ENCODE results near the gene LRRC71.
"Not testable (repeated sequence)": the region's sequence is repeated elsewhere in the genome, so short reads cannot be mapped to it uniquely, and the experiment has no call there.

LRRC71 gene

DNA sequence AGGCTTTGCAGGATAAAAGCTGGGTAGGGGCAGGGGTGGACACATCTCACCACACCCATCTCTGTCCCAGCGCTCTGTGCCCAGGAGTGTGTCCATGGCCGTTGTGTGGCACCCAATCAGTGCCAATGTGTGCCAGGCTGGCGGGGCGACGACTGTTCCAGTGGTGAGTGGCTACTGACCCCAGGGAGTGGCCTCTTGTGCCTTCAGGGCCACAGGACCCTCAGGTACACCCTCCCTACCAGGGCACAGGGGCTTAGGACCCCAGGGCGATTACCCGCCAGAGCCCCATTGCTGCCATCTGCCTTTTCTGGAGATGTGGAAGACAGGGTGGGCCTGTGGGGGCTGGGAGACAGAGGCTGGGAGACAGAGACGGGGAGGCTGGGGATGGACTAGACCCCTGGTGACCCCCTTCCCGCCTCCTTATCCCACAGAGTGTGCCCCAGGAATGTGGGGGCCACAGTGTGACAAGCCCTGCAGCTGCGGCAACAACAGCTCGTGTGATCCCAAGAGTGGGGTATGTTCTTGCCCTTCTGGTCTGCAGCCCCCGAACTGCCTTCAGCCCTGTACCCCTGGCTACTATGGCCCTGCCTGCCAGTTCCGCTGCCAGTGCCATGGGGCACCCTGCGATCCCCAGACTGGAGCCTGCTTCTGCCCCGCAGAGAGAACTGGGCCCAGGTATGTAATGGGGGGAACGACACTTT, 14.1 kb upstream of the LRRC71 start:
- FAIRE-seq = no peak

DNA sequence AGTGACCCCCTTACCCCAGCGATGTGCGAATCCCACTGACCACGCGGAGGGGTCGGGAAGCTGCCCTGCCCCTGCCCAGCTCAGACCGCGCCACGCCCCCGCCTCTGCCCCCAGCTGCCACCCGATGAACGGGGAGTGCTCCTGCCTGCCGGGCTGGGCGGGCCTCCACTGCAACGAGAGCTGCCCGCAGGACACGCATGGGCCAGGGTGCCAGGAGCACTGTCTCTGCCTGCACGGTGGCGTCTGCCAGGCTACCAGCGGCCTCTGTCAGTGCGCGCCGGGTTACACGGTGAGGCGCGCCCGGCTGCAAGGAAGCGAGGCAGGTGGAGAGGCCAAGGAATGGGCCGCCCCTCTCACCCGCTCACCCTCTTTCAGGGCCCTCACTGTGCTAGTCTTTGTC, 11.9 kb upstream of the LRRC71 start:
- no peak for FAIRE-seq

DNA sequence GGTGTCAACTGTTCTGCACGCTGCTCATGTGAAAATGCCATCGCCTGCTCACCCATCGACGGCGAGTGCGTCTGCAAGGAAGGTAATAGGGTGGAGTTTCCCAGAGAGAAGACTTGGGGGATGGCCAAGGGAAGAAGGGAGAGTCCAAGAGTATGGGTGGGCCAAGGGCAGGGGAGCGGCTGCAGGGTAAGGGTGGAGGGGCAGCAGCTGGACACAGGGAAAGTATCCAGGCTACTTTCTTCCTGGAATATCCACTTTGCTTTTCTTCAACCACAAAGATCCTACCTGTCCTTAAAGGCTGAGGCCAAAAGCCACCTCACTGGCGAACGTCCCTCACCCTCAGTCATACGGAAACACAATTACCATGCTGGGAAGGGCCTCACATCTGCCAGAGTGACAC, 11.5 kb upstream of the LRRC71 start:
- FAIRE-seq = no peak

DNA sequence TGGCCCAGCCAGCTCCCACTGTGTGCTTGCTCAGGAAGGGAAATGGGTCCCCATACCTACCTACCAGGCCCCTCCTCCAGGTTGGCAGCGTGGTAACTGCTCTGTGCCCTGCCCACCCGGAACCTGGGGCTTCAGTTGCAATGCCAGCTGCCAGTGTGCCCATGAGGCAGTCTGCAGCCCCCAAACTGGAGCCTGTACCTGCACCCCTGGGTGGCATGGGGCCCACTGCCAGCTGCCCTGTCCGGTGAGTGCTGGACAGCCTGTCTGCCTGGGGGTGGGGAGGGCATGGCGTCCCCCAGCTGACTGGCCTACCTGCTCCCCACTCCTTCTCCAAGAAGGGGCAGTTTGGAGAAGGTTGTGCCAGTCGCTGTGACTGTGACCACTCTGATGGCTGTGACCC, 10.8 kb upstream of the LRRC71 start:
- no peak for FAIRE-seq

DNA sequence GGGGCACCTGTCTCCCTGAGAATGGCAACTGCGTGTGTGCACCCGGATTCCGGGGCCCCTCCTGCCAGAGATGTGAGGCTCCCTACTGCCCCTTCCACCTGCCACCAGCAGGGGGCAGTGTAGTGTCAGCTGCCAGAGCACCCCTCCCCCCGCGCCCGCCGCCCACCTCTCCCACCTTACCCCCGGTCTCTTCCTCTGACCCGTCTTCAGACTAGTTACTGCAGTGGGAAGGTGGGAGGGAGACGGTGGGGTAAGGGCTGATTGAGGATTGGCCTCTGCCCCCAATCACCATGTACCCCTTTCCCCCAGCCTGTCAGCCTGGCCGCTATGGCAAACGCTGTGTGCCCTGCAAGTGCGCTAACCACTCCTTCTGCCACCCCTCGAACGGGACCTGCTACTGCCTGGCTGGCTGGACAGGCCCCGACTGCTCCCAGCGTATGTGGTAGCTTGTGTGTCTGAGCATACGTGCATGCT, 10.1 kb upstream of the LRRC71 start:
- no peak for FAIRE-seq

DNA sequence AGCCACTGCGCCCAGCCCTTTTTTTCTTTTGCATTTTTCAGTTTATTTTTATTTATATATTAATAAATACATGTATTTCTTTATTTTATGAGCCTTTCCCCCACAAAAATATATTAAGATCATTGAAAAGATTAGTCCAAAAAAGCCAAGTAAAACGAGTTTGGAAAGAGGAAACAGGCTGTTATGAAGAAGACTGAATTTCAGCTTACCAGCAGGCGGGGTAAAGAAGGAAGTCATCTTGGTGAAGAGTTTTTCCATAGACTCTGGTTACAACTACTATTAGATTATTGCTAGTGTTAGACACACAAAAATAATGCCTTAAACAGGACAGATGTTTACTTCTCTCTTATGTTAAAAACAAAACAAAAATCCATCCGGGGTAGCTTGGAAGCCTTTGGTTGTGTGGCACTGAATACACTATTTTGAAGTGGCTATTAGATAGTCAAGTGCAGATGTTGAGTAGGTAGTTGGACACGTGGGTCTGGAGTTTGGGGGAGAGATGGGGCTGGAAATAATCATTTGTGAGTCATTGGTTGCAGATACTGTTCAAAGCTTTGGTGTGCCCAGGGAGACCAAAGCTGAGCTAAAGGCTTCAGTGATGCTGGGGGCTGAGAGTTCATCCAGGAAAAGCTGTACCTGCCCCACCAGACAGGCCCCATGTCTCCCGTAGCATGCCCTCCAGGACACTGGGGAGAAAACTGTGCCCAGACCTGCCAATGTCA, 8.7 kb upstream of the LRRC71 start:
- FAIRE-seq = no peak

DNA sequence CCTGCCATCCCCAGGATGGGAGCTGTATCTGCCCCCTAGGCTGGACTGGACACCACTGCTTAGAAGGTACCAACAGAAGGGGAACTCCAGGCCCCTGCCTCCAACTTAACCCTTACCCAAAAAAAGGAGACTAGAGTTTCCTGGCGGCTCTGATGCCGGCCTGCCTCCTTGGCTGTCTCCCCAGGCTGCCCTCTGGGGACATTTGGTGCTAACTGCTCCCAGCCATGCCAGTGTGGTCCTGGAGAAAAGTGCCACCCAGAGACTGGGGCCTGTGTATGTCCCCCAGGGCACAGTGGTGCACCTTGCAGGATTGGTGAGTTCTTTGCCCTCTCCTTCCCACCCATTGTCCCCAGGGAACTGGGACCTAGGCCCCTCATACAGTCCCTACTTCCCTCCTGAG, 8.1 kb upstream of the LRRC71 start:
- FAIRE-seq = no peak

DNA sequence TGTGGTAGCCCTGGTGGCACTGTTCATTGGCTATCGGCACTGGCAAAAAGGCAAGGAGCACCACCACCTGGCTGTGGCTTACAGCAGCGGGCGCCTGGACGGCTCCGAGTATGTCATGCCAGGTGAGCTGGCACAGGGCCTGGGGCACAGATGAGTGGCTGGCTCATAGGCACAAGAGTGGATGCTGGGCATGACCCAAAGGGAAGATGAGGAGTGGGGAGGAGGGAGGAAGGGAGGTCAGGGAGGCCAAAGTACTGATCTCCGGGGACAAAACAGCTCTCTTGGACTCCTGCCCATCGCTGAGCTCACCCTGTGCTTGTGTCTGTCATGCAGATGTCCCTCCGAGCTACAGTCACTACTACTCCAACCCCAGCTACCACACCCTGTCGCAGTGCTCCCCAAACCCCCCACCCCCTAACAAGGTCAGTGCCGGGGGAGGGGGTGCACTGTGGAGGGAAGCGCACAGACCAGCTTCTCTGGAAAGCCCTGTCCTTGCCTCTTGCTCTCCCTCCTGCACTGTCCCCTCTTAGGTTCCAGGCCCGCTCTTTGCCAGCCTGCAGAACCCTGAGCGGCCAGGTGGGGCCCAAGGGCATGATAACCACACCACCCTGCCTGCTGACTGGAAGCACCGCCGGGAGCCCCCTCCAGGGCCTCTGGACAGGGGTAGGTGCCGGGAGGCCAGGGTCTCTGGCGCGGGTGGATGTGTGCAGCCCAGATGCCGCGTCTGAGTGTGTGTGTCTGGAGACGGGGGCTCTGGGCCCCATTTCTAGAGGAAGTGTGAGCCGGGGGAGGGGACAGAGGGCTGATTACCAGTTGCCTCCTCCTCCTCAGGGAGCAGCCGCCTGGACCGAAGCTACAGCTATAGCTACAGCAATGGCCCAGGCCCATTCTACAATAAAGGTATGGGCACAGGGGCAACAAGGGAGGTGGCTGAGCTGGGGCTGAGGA, 7.3 kb upstream of the LRRC71 start:
- FAIRE-seq = no peak

DNA sequence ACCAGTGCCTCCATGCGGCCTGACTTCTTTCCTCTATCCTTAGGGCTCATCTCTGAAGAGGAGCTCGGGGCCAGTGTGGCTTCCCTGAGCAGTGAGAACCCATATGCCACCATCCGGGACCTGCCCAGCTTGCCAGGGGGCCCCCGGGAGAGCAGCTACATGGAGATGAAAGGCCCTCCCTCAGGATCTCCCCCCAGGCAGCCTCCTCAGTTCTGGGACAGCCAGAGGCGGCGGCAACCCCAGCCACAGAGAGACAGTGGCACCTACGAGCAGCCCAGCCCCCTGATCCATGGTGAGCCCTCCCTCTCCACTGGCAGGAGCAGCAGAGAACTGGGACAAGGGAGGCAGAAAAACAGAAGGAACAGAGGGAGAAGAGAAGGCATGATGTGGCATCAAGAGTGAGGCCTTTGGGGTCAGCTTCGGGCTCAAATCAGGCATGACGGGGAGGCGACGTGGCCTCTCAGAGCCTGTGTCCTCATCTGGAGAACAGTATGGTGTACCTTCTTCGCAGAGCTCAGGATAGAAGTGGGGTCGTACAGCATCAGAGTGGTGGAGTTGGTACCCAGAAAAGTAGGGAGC, 6.5 kb upstream of the LRRC71 start:
- FAIRE-seq = no peak

DNA sequence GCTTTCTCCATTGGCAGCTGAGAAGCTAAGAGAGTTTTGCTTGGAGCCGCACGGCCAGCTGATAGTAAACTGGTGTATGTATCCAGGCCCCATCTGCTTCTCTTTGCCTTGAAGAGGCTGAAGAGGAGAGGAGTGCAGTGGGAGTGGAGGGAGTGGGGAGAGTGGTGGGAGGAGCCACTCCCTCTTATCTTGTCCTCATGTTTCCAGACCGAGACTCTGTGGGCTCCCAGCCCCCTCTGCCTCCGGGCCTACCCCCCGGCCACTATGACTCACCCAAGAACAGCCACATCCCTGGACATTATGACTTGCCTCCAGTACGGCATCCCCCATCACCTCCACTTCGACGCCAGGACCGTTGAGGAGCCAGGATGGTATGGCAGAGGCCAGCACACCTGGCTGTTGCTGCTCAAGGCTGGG, 6.0 kb upstream of the LRRC71 start:
- no peak for FAIRE-seq

DNA sequence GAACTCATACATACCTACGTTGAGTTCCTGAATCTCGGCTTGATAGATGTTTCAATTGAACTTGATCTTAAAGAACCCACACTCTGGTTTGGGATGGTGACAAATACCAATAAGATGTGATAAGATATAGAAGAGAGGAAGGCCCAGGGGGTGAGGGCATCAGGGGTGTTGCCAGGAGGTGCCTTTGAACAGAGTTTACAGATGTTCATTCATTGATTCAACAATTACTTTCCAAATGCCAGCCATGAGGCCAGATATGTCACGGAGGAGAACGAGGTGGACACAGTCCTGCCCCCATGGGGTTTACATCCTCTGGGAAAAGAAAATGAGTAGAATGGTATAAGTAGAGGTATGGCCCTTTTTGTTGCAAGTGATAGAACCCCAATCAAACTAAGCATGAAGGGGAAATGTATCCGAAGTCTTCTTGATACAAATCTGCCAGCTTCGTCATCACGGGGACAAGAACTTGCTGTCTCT, 659 bp downstream of the LRRC71 start:
- no peak for FAIRE-seq

DNA sequence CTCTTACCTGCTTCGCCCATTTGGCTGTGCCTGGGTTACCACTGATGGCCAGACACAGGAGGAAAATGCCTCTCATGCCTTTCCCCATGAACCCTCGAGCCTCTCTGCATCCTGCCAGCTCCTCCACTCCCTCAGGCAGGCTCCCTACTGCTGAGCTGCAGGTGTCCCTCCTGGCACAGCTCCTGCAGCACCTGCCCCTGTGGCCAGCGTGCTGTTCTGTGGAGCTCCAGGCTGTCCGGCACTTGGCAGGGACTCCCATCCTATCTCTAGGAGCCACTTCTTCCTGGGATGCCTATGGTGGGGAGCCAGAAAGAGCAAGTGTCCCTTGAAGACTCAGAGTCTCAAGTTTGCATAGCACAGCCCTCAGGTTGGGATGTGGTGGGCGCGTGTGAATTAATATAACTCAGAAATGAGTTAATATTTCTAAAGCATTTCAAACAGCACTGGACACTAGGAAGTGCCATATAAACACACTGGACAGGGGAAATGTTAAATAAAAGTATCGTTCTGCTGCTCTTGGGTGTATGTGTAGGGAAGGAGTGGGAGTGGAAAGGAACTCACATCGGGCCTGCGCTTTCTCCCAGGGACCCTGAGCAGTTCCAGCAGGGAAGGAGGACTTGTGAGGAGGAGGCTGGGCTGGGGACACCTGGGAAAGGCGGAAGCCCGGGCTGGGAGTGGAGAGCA, 2.7 kb downstream of the LRRC71 start:
- no peak for FAIRE-seq

DNA sequence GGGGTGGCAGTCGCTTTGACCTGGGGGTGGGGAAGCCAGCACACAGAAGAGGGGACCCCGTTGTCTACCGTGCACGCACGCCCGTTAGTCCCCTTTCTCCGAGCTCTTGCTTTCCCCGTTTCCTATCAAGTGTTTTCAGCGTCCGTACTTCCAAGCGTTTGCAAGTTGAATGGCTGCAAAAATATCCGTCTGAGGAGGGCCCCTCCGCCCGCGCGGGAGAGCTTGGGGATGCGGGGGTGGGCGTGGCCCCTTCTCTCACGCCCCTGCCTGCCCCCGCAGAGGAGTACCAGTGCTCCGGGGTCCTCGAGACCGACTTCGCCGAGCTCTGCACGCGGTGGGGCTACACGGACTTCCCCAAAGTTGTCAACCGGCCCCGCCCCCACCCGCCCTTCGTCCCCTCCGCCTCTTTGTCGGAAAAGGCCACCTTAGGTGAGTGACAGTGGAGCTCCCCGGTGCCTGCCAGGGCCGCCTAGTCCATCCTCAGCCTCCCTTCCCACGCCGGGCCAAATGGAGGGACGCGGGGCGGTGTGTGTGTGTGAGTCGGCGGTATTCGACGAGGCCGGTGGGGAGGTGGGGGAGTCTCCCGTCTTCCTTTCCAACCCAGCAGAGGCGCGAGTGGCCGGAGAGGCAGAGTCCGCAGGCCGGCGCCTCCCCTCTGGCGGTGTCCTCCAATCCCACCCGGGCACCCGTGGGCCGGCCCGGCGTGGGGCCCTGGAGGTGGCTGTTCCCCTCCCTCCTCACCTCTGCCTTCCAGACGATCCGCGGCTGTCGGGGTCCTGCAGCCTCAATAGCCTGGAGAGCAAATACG, 3.4 kb downstream of the LRRC71 start:
- FAIRE-seq = no peak

DNA sequence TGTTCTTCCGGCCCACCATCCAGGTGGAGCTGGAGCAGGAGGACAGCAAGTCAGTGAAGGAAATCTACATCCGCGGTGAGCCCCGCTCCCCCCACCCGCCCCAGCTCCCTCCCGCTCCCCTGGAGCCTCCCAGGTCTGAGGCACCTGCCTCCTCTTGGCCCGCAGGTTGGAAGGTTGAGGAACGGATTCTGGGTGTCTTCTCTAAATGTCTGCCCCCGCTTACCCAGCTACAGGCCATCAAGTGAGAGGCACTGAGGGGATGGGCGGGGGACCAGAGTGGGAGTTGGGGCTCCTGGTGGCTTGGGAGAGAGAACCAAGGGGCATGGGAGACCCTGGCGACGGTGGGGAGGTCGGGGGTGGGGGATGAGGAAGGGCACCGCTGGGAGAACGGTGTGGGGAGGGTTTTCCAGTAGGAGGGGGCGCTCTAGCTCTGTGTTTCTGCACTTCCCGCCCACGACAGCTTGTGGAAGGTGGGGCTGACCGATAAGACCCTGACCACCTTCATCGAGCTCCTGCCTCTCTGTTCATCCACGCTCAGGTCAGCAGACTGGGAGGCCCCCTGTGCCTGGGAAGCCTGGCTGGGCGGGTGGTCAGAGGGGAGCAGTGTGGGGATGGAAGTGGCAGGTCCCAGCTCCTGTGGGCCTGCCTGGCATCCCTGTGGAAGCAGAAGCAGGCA, 4.2 kb downstream of the LRRC71 start:
- FAIRE-seq = no peak

DNA sequence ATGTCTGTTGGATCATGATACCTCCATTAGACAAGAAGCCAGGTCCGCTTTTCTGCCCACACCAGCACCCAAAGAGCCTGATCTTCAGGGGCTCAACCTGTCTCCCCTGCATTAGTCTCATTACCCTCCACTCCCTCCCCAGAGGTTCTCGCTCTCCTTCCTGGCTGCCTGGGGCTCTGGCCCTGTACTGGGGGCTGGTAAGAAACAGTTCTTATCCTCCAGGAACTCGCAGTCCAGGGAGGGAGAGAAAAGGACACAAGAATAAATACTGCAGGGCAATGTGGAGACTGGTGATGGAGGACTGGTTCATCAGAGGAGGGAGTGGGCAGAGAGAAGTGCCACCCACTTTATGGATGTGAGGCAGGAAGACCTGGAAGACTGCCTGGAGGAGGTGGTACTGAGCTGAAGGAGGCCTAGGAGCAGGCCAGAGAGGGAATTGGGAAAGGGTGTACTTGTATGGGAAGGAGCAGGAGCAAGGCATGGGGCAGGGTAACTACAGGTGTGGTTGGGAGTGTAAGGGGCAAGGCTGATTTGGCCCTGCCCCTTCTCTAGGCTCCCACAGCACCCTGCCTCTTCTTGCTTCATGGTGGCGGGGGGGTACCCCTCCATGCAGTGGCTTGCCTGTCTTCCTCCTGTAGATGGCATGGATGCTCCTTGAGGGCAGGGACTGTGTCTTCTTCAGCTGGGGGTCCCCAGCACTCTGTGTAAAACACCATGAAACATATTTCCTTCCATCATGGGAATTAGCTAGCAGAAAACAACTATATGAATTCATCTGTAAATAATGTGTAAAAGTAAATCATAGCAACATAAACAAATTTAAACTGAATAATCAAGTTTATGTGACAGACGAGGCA, 5.0 kb downstream of the LRRC71 start:
- no peak for FAIRE-seq

DNA sequence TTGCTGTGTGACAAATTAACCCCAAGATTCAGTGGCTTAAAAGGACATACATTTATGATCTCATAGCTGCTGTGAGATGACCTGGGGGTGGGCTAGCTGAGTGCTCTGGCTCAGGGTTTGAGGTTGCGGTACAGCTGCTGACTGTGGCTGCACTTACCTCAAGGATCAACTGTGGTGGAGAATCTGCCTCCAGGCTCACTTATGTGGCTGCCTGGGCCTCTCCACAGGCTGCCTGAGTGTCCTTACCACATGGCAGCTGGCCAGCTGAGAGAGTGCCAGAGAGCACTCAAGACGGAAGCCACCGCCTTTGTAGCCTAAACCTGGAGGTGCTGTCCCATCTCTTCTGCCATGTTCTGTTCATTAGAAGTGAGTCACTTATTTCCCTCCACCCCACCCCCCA, 5.7 kb downstream of the LRRC71 start:
- FAIRE-seq = no peak

DNA sequence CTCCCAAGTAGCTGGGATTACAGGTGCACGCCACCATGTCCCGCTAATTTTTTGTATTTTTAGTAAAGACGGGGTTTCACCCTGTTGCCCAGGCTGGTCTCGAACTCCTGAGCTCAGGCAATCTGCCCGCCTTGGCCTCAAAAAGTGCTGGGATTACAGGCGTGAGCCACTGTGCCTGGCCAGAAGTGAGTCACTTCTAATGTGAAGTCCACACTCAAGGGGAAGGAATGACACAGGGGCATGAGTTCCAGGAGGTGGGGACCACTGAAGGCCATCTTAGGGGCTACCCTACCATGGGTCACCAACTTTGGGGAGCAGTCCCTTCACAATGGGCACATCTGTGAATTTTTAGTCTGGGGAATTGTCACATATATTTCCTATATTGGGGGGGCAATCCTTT, 6.3 kb downstream of the LRRC71 start:
- not testable (repeated sequence) for FAIRE-seq

DNA sequence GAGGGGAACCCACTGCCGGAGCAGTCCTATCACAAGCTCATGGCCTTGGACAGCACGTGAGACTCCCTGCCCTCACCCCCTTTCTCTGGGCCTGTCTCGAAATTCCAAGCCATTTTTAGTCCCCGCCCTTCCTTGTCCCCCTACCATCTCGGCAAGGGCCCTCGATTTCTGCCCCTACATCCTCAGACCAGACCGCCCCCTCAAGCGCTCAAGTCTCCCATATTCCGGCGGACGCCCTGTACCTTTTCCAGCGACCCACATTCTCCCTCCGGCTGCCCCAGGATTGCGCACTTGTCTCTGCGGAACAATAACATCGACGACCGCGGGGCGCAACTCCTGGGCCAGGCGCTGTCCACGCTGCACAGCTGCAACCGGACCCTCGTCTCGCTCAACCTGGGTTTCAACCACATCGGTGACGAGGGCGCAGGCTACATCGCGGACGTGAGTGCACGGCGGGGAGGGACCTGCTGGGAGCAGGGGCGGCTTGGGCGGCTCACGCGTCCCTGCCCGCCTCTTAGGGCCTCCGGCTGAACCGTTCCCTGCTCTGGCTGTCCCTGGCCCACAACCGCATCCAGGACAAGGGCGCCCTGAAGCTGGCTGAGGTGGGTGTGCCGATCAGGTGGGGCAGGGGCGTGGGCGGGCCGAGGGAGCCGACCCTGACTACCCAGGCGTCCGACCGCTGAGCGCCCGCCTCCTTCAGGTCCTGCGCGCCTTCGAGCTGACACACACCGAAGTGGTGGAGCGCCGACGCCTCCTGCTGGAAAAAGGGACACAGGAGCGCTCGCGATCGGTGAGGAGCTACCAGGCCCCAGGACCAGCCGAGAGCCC, 7.0 kb downstream of the LRRC71 start:
- FAIRE-seq = peak; percentile 52

DNA sequence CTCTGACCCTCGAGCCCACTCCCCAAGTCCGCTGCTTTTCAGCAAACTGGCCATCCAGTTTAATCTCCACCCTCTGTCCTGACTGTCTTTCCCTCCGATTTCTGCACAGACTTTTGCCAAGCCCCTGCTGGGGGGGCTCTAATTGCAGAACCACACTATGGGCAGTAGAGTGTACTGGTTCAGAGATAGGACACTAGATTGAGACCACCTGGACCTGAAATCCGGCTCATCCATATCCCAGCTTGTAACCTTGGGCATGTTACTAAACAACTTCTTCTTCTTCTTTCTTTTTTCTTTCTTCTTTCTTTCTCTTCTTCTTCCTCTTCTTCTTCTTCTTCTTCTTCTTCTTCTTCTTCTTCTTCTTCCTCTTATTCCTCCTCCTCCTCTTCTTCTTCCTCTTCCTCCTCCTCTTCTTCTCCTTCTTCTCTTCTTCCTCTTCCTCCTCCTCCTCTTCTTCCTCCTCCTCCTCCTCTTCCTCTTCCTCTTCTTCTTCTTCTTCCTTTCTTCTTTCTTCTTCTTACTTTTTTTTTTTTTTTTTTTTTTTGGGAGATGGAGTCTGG, 7.7 kb downstream of the LRRC71 start:
- no peak for FAIRE-seq

Measured in G401.6 (cell line).